Esophagus muscularis mucosa (tissue), 4 donors: ENCODE data around the gene STK10.

Experiments
- EP300 ChIP-seq: sonication (generic); formaldehyde crosslinking; IDR thresholded peaks from one replicate; pipeline ENCODE4 v1.6.1; 2017; ENCODE audit warnings: antibody characterized with exemption
- POLR2A ChIP-seq: fragments of 450-650 bp; IDR thresholded peaks from one replicate; pipeline ENCODE4 v1.6.1; 2017; ENCODE audit warnings: antibody characterized with exemption, moderate library complexity, mild to moderate bottlenecking, low read depth
- POLR2AphosphoS5 ChIP-seq, 2 donors: sonication (generic); formaldehyde crosslinking; IDR thresholded peaks; one replicate each; pipeline ENCODE4 v1.6.1; 2017; ENCODE audit warnings: antibody characterized with exemption in 2 of 2
- TF ChIP-seq, protein P1 (sequence below), 3 experiments: fragments of 200-600 bp in 2 of 3; fragments of 450-650 bp in 1 of 3; sonication (generic) in 2 of 3; IDR thresholded peaks; one replicate each; pipeline ENCODE4 v1.5.1; 2017 to 2019; ENCODE audit warnings: antibody characterized with exemption in 3 of 3, mild to moderate bottlenecking in 2 of 3, moderate library complexity in 1 of 3

DNA sequence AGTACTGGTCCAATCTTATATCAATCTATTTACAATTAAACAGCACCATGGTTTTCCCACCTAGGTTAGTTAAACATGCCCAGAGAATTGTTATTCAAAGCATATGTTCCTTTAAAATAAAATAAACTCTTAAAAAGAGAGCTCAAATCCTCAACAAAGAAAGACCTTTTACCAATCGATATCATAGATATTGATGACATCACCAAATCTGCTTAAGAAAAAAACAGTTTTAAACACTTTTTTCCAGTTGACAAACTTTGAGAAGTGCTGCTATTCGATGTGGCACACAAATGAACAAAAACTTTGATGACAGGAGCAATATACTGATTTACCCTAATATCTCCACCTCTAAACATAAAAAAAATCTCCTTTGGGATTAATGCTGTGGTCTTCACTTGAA, 21.7 kb upstream of the STK10 start:
- no peak for TF ChIP-seq POLR2A
- TF ChIP-seq, protein P1, sequence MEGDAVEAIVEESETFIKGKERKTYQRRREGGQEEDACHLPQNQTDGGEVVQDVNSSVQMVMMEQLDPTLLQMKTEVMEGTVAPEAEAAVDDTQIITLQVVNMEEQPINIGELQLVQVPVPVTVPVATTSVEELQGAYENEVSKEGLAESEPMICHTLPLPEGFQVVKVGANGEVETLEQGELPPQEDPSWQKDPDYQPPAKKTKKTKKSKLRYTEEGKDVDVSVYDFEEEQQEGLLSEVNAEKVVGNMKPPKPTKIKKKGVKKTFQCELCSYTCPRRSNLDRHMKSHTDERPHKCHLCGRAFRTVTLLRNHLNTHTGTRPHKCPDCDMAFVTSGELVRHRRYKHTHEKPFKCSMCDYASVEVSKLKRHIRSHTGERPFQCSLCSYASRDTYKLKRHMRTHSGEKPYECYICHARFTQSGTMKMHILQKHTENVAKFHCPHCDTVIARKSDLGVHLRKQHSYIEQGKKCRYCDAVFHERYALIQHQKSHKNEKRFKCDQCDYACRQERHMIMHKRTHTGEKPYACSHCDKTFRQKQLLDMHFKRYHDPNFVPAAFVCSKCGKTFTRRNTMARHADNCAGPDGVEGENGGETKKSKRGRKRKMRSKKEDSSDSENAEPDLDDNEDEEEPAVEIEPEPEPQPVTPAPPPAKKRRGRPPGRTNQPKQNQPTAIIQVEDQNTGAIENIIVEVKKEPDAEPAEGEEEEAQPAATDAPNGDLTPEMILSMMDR (IDR thresholded peaks at IDR 0.05) = no peak
- TF ChIP-seq POLR2AphosphoS5 (IDR thresholded peaks at IDR 0.05) = no peak
- TF ChIP-seq EP300 = no peak
